ENCODE measurements around the gene PACRG. TPM values are rescaled to one million over a fixed set of nuclear protein-coding genes. Genes with fewer than 3 reads are reported as not detected.

Gene PACRG
- total RNA-seq, 1 donor from 2014 or later = 10.5 TPM

DNA sequence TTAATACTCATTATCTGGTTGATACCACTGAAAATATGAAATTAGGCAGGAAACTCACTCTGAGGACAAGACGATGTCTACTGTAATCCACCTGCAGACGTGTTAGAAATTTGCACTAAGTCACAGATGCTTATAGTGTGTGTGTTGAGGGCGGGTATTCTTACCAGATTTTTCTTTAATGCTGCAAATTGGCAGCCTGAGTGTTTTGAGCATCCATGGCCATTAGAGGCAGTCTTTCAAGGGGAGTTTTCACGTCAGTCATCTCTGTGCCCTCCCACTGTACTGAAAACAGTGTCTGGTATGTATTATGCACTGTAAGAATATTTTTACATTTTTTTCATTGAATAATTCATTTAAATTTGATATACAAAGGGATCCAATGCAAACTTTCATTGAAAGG is 420.2 kb downstream of the PACRG start:
- H3K4me1 ChIP-seq = no peaks in the 10 kb centered on the region
- intact Hi-C loops (cut with micrococcal nuclease) = no loop called here
- peaks cover 4% of the 10 kb centered on the region for H3K27me3 ChIP-seq (ENCODE audit: low read depth)
- H3K27ac ChIP-seq (replicated peaks) = no peak overlapping the region
- no peak for TF ChIP-seq CTCF (IDR thresholded peaks at IDR 0.05; ENCODE audit: borderline replicate concordance)
- DNase-seq = no peak
- H3K36me3 ChIP-seq = no peaks in the 10 kb centered on the region
- H3K9me3 ChIP-seq (replicated peaks) = no peaks in the 10 kb centered on the region
- H3K4me3 ChIP-seq = no peak overlapping the region

GRCh38 chr6:163148451-163149278 is 420.9 kb downstream of the PACRG start:
- H3K36me3 ChIP-seq = no peaks in the 10 kb centered on the region
- peaks cover 4% of the 10 kb centered on the region for H3K27me3 ChIP-seq (ENCODE audit: low read depth)
- H3K27ac ChIP-seq (replicated peaks) = peak overlapping the region; percentile 12
- no peak overlapping the region for H3K4me3 ChIP-seq
- TF ChIP-seq CTCF (IDR thresholded peaks at IDR 0.05; ENCODE audit: borderline replicate concordance) = no peak
- no peaks in the 10 kb centered on the region for H3K9me3 ChIP-seq (replicated peaks)
- H3K4me1 ChIP-seq = no peaks in the 10 kb centered on the region
- intact Hi-C loops (cut with micrococcal nuclease) = no loop called here
- no peak for DNase-seq

- no peak for DNase-seq
- Histone ChIP-seq H3K27ac (replicated peaks) (peak overlapping the region; percentile 12), H3K27me3 (ENCODE audit: low read depth) (peaks cover 4% of the 10 kb centered on the region), H3K4me3 (no peak overlapping the region), H3K9me3 (replicated peaks) (no peaks in the 10 kb centered on the region), H3K4me1 (no peaks in the 10 kb centered on the region), H3K36me3 (no peaks in the 10 kb centered on the region)
- TF ChIP-seq CTCF (IDR thresholded peaks at IDR 0.05; ENCODE audit: borderline replicate concordance) = no peak
- intact Hi-C loops (cut with micrococcal nuclease) = no loop called here
These were observed 421.6 kb downstream of the PACRG start for GRCh38 chr6:163149279-163149848.

DNA sequence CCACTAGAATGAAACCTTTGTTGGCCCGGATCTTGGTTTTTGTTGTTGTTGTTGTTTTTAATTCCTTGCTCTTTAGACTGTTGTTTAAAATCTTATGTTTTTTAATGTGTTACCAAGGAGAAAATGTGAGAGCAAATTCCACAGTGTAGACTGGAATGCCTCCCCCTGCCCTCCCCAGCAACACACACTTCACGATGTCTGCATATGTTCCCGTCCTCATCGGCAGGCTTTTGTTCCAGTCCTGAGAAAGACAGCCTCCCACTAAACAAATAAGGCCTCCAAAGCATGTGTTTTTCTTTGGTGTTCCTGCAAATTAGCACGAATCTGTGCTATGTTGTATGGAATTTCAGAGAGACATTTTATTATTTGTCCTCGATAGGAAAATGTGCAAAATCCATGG is 423.4 kb downstream of the PACRG start:
- Histone ChIP-seq H3K27ac (replicated peaks) (no peak overlapping the region), H3K4me3 (no peak overlapping the region), H3K36me3 (no peaks in the 10 kb centered on the region), H3K27me3 (ENCODE audit: low read depth) (peaks cover 4% of the 10 kb centered on the region), H3K9me3 (replicated peaks) (no peaks in the 10 kb centered on the region), H3K4me1 (no peaks in the 10 kb centered on the region)
- TF ChIP-seq CTCF (IDR thresholded peaks at IDR 0.05; ENCODE audit: borderline replicate concordance) = no peak
- intact Hi-C loops (cut with micrococcal nuclease) = no loop called here
- DNase-seq = no peak

- intact Hi-C loops (cut with micrococcal nuclease) = no loop called here
- H3K27me3 ChIP-seq (ENCODE audit: low read depth) = peaks cover 4% of the 10 kb centered on the region
- DNase-seq = no peak
- no peaks in the 10 kb centered on the region for H3K36me3 ChIP-seq
- H3K4me1 ChIP-seq = no peaks in the 10 kb centered on the region
- no peak overlapping the region for H3K27ac ChIP-seq (replicated peaks)
- no peaks in the 10 kb centered on the region for H3K9me3 ChIP-seq (replicated peaks)
- TF ChIP-seq CTCF (IDR thresholded peaks at IDR 0.05; ENCODE audit: borderline replicate concordance) = no peak
- no peak overlapping the region for H3K4me3 ChIP-seq
These were observed 424.9 kb downstream of the PACRG start for GRCh38 chr6:163152701-163153100.
